Testis (tissue), 2 donors: Measurements from ENCODE around the gene ATG4B.

Experiments used
- CTCF ChIP-seq, 3 experiments: fragments of 450-650 bp in 2 of 3; fragments of 200-600 bp in 1 of 3; sonication (generic) in 1 of 3; IDR thresholded peaks; one replicate each; pipeline ENCODE4 v1.5.1; 2016 to 2019; ENCODE audit warnings: antibody characterized with exemption in 3 of 3, mild to moderate bottlenecking in 2 of 3, moderate library complexity in 1 of 3
- POLR2A ChIP-seq: fragments of 450-650 bp; IDR thresholded peaks from one replicate; pipeline ENCODE4 v1.6.1; 2017; ENCODE audit warnings: antibody characterized with exemption, mild to moderate bottlenecking, moderate library complexity

- TF ChIP-seq CTCF (IDR thresholded peaks at IDR 0.05) (no peak), POLR2A (no peak)
Measured at GRCh38 chr2:241665731-241666440, 28.4 kb downstream of the ATG4B start.
